NOMO-1 treated with dmso at 0.1 percent for 144 hours (cell line): ENCODE results near the gene GCAT.

ENCODE experiments used
- DNase-seq: peaks from one replicate; lab custom pipeline; 2025; ENCODE audit not compliant: unreplicated experiment; lab: John Stamatoyannopoulos, UW

The GCAT gene

GRCh38 chr22:37807410-37808293 is at the start of gene GCAT:
Gene GCAT (plus strand): TSS chr22:37807934. CDS start chr22:37807968, 34 bp downstream.
- DNase-seq: peak; percentile 95

- DNase-seq: no peak
Measured at GRCh38 chr22:37758694-37759093, 49.0 kb upstream of the GCAT start.

DNA sequence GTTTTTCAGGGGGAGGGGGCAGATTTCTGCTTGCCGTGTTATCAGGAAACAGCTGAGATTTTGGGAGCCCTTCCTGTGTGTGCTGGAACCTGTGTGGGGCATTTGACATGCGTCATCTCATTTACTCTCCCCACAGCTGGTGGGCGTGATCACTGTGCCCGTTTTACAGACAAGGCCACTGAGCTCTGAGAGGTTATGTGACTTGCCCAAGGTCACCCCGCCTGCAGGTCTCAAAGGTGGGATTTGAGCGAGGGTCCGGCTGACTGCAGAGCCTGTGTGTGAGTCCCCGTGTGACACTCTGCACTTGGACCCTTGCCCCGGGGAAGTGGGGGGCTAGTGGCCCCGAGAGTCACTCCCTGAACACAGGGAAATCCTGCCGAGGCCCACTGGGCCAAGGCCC is 48.5 kb upstream of the GCAT start:
- DNase-seq: no peak

- DNase-seq: no peak
Measured at GRCh38 chr22:37760152-37760551, 47.6 kb upstream of the GCAT start.

GRCh38 chr22:37762389-37762836 is 45.3 kb upstream of the GCAT start:
- no peak for DNase-seq

GRCh38 chr22:37763012-37763411 is 44.7 kb upstream of the GCAT start:
- DNase-seq: no peak

GRCh38 chr22:37763652-37764051 is 44.1 kb upstream of the GCAT start:
- DNase-seq: no peak

DNA sequence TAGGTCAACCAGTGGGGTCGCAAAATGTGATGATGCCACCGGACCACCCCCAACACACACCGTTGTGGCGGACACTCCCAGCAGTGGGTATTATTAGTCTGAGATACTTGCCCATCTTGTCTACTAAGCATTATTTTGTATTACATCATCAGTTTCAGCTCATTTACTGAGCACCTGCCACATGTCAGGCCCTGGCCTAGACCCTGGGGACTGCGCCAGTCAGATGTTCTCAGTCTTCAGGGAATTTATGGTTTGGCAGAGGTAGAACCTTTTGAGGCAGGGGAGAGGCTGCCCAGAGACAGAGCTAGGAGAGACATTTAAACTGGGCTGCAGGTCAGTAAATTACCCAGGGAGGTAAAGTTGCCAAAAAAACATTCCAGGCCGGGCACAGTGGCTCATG is 43.1 kb upstream of the GCAT start:
- DNase-seq: no peak

DNA sequence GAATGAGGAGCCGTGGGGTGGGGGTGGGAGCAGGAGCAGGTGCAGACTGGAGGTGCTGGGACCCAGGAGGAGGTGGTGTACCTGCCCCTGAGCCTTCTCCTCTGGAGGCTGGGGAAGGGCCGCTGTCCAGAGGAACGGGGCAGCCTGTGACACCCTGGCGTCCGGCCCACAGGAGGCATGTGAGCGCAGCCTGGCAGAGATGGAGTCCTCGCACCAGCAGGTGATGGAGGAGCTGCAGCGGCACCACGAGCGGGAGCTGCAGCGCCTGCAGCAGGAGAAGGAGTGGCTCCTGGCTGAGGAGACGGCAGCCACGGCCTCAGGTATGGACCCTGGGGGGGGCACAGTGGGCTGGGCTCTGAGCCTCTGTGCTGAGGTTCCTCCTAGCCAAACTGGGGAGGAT is 42.2 kb upstream of the GCAT start:
- DNase-seq: no peak

GRCh38 chr22:37765953-37766576 is 41.7 kb upstream of the GCAT start:
- DNase-seq: no peak

DNA sequence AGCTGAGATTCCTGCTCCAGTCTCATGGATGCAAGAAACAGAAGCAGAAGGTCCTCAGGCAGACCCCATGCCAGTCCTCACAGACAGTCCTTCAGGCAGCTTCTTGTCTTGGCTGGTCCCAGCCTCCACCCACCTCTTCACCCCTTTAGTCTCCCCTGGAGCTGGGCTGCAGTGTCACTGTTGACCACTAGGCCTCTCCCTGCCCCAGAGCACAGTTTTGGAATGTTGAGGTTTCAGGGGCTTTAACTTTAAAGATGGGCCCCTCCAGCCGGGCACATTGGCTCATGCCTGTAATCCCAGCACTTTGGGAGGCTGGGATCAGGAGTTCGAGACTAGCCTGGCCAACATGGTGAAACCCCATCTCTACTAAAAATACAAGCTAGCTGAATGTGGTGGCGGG is 39.5 kb upstream of the GCAT start:
- no peak for DNase-seq

GRCh38 chr22:37769056-37769455 is 38.7 kb upstream of the GCAT start:
- DNase-seq: no peak

- DNase-seq: no peak
Measured at GRCh38 chr22:37771081-37771480, 36.7 kb upstream of the GCAT start.

GRCh38 chr22:37771702-37772427 is 35.9 kb upstream of the GCAT start:
- no peak for DNase-seq

- DNase-seq: no peak
Measured at GRCh38 chr22:37774728-37775127, 33.0 kb upstream of the GCAT start.

DNA sequence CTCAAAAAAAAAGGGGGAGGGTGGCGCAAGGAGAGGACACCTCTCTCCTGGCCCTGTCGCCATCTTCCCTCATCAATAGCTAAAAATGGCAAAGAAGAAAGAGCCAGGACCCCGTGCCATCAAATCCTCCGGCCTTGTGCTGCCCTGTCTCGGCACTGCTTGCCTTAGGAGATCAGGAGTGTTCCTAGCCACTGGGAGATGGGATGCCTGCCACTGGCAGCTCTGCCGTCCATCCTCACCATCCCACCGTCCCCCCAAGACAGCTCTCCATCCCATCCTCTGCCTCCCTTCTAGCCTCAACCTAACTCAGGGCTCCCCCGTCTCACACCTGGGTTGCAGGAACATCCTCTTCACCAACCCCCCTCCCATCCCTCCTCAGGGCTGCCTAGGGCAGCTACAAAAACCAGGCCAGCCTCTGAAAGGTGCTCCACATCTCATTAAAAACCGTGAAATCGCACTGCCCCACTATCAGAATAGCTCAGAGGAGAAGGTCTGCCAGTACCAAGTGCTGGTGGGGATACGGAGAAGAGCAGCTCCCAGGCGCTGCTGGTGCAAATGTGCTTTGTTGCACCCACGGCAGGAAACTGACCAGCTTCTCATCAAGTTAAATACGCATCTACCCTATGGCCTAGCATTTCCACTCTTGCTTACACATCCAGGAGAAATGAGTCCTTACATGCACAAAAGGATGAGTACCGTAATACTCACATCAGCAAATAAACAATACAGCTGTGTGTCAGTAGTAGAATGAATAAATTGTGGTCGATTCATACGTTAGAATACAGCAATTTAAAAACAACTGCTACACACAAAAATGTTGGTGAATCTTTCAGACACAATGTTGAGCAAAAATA is 31.7 kb upstream of the GCAT start:
- DNase-seq: no peak

DNA sequence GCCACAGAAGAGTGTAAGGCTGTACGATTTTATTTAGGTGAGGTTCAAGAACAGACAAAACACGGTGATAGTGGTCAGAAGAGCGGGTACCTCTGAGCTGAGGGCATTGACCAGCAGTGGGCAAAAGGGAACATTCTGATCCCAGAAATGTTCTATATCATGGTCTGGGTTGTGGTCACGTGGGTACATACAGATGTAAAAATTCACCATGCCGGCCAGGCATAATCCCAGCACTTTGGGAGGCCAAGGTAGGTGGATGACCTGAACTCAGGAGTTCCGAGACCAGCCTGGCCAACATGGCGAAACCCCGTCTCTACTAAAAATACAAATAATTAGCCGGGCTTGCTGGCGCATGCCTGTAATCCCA is 31.1 kb upstream of the GCAT start:
- no peak for DNase-seq

- no peak for DNase-seq
Measured at GRCh38 chr22:37777122-37777687, 30.5 kb upstream of the GCAT start.

DNA sequence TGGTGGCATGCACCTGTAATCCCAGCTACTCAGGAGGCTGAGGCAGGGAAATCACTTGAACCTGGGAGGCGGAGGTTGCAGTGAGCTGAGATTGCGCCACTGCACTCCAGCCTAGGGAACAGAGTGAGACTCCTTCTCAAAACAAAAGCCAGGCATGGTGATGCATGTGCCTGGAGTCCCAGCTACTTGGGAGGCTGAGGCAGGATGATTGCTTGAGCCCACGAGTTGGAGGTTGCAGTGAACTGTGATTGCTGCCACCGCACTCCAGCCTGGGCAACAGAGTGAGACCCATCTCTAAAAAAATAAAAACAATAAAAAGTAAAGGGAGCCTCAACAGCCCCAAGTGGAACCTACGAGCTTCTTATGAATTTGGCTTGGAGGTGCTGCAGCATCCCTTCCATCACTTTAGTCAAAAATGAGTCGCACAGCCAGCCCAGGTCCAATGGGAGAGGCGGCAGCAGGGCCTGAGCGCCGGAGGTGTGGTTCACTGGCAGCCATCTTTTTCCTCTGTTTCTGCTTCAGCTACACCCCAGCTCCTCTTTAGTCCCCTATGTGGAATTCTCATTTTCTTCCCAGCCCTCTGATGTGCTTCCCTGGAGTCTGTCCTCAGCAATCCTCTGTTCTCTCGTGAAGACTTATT is 29.2 kb upstream of the GCAT start:
- no peak for DNase-seq

- no peak for DNase-seq
Measured at GRCh38 chr22:37781434-37782059, 26.2 kb upstream of the GCAT start.
